Stimulated activated CD4-positive, alpha-beta T cell treated with anti-CD3 and anti-CD28 coated beads, Interleukin-1b, Interleukin-23, amount 100 ng/mL, for 24 hours (primary cell): ENCODE data around the gene SORCS1.

ENCODE experiments used
- DNase-seq, 4 experiments: peaks; one replicate each; pipeline ENCODE4 v3.0.0-alpha.2; 2020; ENCODE audit warnings: low read depth in 4 of 4, low spot score in 1 of 4

Gene SORCS1

GRCh38 chr10:106997721-106998120, 166.8 kb downstream of the SORCS1 start:
- no peak for DNase-seq

GRCh38 chr10:106996510-106996909, 168.0 kb downstream of the SORCS1 start:
- DNase-seq, result no peak

GRCh38 chr10:106992055-106992454, 172.5 kb downstream of the SORCS1 start:
- no peak for DNase-seq

- no peak for DNase-seq
These were observed 173.4 kb downstream of the SORCS1 start for GRCh38 chr10:106991091-106991490.

- DNase-seq, result no peak
These were observed 177.1 kb downstream of the SORCS1 start for GRCh38 chr10:106987362-106987761.

GRCh38 chr10:106982268-106982667, 182.2 kb downstream of the SORCS1 start:
- no peak for DNase-seq

GRCh38 chr10:106981452-106982075, 182.9 kb downstream of the SORCS1 start:
- DNase-seq, result no peak

GRCh38 chr10:106980495-106981451, 183.7 kb downstream of the SORCS1 start:
- no peak for DNase-seq

- DNase-seq, result no peak
These were observed 185.8 kb downstream of the SORCS1 start for GRCh38 chr10:106978756-106979155.

GRCh38 chr10:106973716-106974115, 190.8 kb downstream of the SORCS1 start:
- DNase-seq, result no peak

- DNase-seq, result no peak
These were observed 191.2 kb downstream of the SORCS1 start for GRCh38 chr10:106973288-106973687.

GRCh38 chr10:106972381-106972780, 192.1 kb downstream of the SORCS1 start:
- DNase-seq, result no peak

- no peak for DNase-seq
These were observed 193.1 kb downstream of the SORCS1 start for GRCh38 chr10:106971411-106971831.

GRCh38 chr10:106967452-106967851, 197.1 kb downstream of the SORCS1 start:
- DNase-seq, result no peak

GRCh38 chr10:106960812-106961211, 203.7 kb downstream of the SORCS1 start:
- no peak for DNase-seq

- no peak for DNase-seq
These were observed 205.0 kb downstream of the SORCS1 start for GRCh38 chr10:106959521-106959920.

GRCh38 chr10:106958589-106959361, 205.7 kb downstream of the SORCS1 start:
- no peak for DNase-seq

GRCh38 chr10:106957823-106958588, 206.5 kb downstream of the SORCS1 start:
- DNase-seq, result no peak

GRCh38 chr10:106956216-106956915, 208.1 kb downstream of the SORCS1 start:
- no peak for DNase-seq

- no peak for DNase-seq
These were observed 209.4 kb downstream of the SORCS1 start for GRCh38 chr10:106955133-106955532.
